GM23338 (cell line): ENCODE results near the gene ARAF. TPM values are rescaled to one million over a fixed set of nuclear protein-coding genes. Genes with fewer than 3 reads are reported as not detected.
"Not testable (repeated sequence)": the region's sequence is repeated elsewhere in the genome, so short reads cannot be mapped to it uniquely, and the experiment has no call there.

ENCODE experiments used
- ATAC-seq: fragments of 200-7000 bp; cut with Tn5 transposase; 3 replicates; pipeline ENCODE4 v1.9.1; 2020
- DNase-seq: peaks from one replicate; pipeline ENCODE4 v3.0.0-alpha.2; 2015; ENCODE audit warnings: low spot score
- H2AFZ ChIP-seq: fragments of 200-600 bp; sonication (generic); 2 replicates; pipeline ENCODE4 v1.8.0; 2016; ENCODE audit warnings: antibody characterized with exemption, mild to moderate bottlenecking, moderate library complexity
- H3F3A ChIP-seq: fragments of 200-600 bp; sonication (generic); replicated peaks from 2 replicates; pipeline ENCODE4 v1.8.0; 2017; ENCODE audit warnings: antibody characterized with exemption, mixed run types, low read depth
- H3K27ac ChIP-seq: fragments of 200-600 bp; sonication (generic); 2 replicates; pipeline ENCODE4 v1.6.1; 2016; ENCODE audit warnings: low read depth
- H3K27me3 ChIP-seq: fragments of 200-600 bp; sonication (generic); 2 replicates; pipeline ENCODE4 v1.8.0; 2016; ENCODE audit warnings: mild to moderate bottlenecking, mixed run types, moderate library complexity; ENCODE audit not compliant: insufficient read depth
- H3K36me3 ChIP-seq: fragments of 200-600 bp; sonication (generic); 2 replicates; pipeline ENCODE4 v1.8.0; 2016; ENCODE audit warnings: mild to moderate bottlenecking; ENCODE audit not compliant: insufficient read depth
- H3K4me1 ChIP-seq: fragments of 200-600 bp; sonication (generic); 2 replicates; pipeline ENCODE4 v1.8.0; 2016; ENCODE audit warnings: mild to moderate bottlenecking, moderate library complexity; ENCODE audit not compliant: insufficient read depth
- H3K4me2 ChIP-seq: fragments of 200-600 bp; sonication (generic); 2 replicates; pipeline ENCODE4 v1.7.1; 2017; ENCODE audit warnings: mixed run types
- H3K4me3 ChIP-seq: fragments of 200-600 bp; sonication (generic); 2 replicates; pipeline ENCODE4 v1.6.1; 2016; ENCODE audit warnings: mixed run types
- H3K79me2 ChIP-seq: fragments of 200-600 bp; sonication (generic); replicated peaks from 2 replicates; pipeline ENCODE4 v1.8.0; 2017; ENCODE audit warnings: mild to moderate bottlenecking; ENCODE audit not compliant: insufficient read depth
- H3K9me2 ChIP-seq: fragments of 200-600 bp; sonication (generic); 2 replicates; pipeline ENCODE4 v1.8.0; 2017; ENCODE audit not compliant: insufficient read depth
- H4K20me1 ChIP-seq: fragments of 200-600 bp; sonication (generic); replicated peaks from 2 replicates; pipeline ENCODE4 v1.8.0; 2017; ENCODE audit warnings: mild to moderate bottlenecking; ENCODE audit not compliant: insufficient read depth
- H3K27ac Mint-ChIP-seq: 2 replicates; pipeline ENCODE4 v1.8.0; 2020; ENCODE audit warnings: inconsistent platforms, mild to moderate bottlenecking, moderate library complexity, mixed read lengths
- H3K27me3 Mint-ChIP-seq: 3 replicates; pipeline ENCODE4 v1.8.0; 2022; ENCODE audit warnings: low read depth, mild to moderate bottlenecking, moderate library complexity, mixed read lengths, inconsistent platforms; ENCODE audit not compliant: insufficient read depth, poor library complexity
- H3K36me3 Mint-ChIP-seq: 3 replicates; pipeline ENCODE4 v1.8.0; 2021; ENCODE audit warnings: low read depth, mild to moderate bottlenecking, inconsistent platforms, moderate library complexity, mixed read lengths
- H3K4me1 Mint-ChIP-seq: 3 replicates; pipeline ENCODE4 v1.8.0; 2020; ENCODE audit warnings: mild to moderate bottlenecking, inconsistent platforms, mixed read lengths
- H3K4me3 Mint-ChIP-seq: 3 replicates; pipeline ENCODE4 v1.8.0; 2021; ENCODE audit warnings: moderate library complexity, mild to moderate bottlenecking, inconsistent platforms, mixed read lengths
- H3K9me3 Mint-ChIP-seq: 3 replicates; pipeline ENCODE4 v1.8.0; 2020; ENCODE audit warnings: moderate library complexity, mild to moderate bottlenecking, inconsistent platforms, mixed read lengths
- CREB1 ChIP-seq: fragments of 250-450 bp; sonication (Bioruptor Pico); IDR thresholded peaks from 2 replicates; pipeline ENCODE4 v1.5.0; 2020; ENCODE audit warnings: low read depth, mild to moderate bottlenecking, moderate library complexity
- ETS1 ChIP-seq: IDR thresholded peaks from 2 replicates; pipeline ENCODE4 v1.6.1; 2016; ENCODE audit warnings: antibody characterized with exemption
- EZH2phosphoT487 ChIP-seq: fragments of 200-600 bp; sonication (generic); IDR thresholded peaks from one replicate; pipeline ENCODE4 v1.8.1; 2018; ENCODE audit warnings: antibody characterized with exemption; ENCODE audit not compliant: unreplicated experiment
- NANOG ChIP-seq: IDR thresholded peaks from 2 replicates; pipeline ENCODE4 v1.6.1; 2016; ENCODE audit warnings: antibody characterized with exemption, borderline replicate concordance
- POLR2AphosphoS5 ChIP-seq: IDR thresholded peaks from 2 replicates; pipeline ENCODE4 v1.6.1; 2016; ENCODE audit warnings: antibody characterized with exemption, low read depth
- STAT1 ChIP-seq: IDR thresholded peaks from one replicate; pipeline ENCODE4 v1.6.1; 2016; ENCODE audit warnings: antibody characterized with exemption; ENCODE audit not compliant: unreplicated experiment
- ZNF114 ChIP-seq: fragments of 250-450 bp; sonication (Bioruptor Pico); IDR thresholded peaks from 2 replicates; pipeline ENCODE4 v1.5.0; 2020; ENCODE audit warnings: mild to moderate bottlenecking, moderate library complexity
- ZNF331 ChIP-seq: fragments of 250-450 bp; sonication (Bioruptor Pico); IDR thresholded peaks from 2 replicates; pipeline ENCODE4 v1.5.0; 2020; ENCODE audit warnings: low read depth, mild to moderate bottlenecking, moderate library complexity
- ZNF462 ChIP-seq: fragments of 250-450 bp; sonication (Bioruptor Pico); IDR thresholded peaks from 2 replicates; pipeline ENCODE4 v1.5.0; 2020; ENCODE audit warnings: mild to moderate bottlenecking, moderate library complexity
- polyA plus RNA-seq: library from polyadenylated mRNA; unstranded; fragments of >200 nt; fragmentation: Nextera tagmentation; extraction: Ambion mirVana; gene quantifications from 2 replicates; pipeline ENCODE4 v1.2.1, GENCODE V29; 2016
- total RNA-seq: library from RNA; depleted of rRNA; stranded (reverse); fragments of >200 nt; shearing (Covaris generic); gene quantifications from 2 replicates; pipeline ENCODE4 v1.2.3, GENCODE V29; 2014
- TF ChIP-seq, protein P1 (sequence below): IDR thresholded peaks from one replicate; pipeline ENCODE4 v1.6.1; 2018; ENCODE audit warnings: antibody characterized with exemption; ENCODE audit not compliant: unreplicated experiment
- TF ChIP-seq, protein P2 (sequence below), 2 experiments: fragments of 200-600 bp in 1 of 2; sonication (generic) in 1 of 2; conservative IDR thresholded peaks; 2 replicates each; pipeline versions ENCODE4 v1.5.1 to v1.6.1; 2016 to 2017; ENCODE audit warnings: antibody characterized with exemption in 2 of 2, low read depth in 2 of 2, mild to moderate bottlenecking in 2 of 2, moderate library complexity in 1 of 2

The ARAF gene
- total and polyA plus RNA-seq, 2 experiments from 2014 or later = 28.2 to 43.9 TPM

DNA sequence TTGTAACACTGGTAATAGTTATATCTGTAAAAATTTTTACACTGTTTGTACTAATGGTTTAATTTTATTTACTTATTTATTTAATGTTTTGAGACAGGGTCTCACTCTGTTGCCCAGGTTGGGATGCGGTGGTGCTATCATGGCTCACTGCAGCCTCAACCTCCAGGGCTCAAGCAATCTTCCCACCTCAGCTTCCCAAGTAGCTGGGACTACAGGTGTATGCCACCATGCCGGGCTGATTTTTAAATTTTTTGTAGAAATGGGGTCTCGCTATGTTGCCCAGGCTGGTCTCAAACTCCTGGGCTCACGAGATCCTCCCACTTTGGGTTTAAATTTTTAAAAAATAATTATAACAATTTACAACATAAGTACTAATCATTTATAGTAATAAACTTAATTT lies 42.1 kb downstream of the ARAF start:
- H3K9me3 Mint-ChIP-seq, H3K27ac Mint-ChIP-seq, H3K79me2 ChIP-seq, H3F3A ChIP-seq, H3K4me2 ChIP-seq, H3K4me3 ChIP-seq, H4K20me1 ChIP-seq, H3K36me3 Mint-ChIP-seq, H3K4me1 Mint-ChIP-seq, H2AFZ ChIP-seq, H3K4me1 ChIP-seq, H3K9me2 ChIP-seq, H3K27me3 ChIP-seq, H3K27me3 Mint-ChIP-seq, H3K36me3 ChIP-seq, ATAC-seq, DNase-seq, H3K4me3 Mint-ChIP-seq, H3K27ac ChIP-seq: not testable (repeated sequence)

- Mint-ChIP-seq H3K4me3 (no peak overlapping the region), H3K27me3 (peaks cover 3% of the 10 kb centered on the region), H3K27ac (no peak overlapping the region), H3K36me3 (peaks cover 8% of the 10 kb centered on the region; the same call in 2 of the 3 replicates), H3K4me1 (peaks cover 12% of the 10 kb centered on the region), H3K9me3 (no peaks in the 10 kb centered on the region)
- H3K27ac ChIP-seq = no peak overlapping the region
- no peaks in the 10 kb centered on the region for H3K9me2 ChIP-seq
- no peaks in the 10 kb centered on the region for H3K4me1 ChIP-seq
- H2AFZ ChIP-seq = no peak overlapping the region
- no peaks in the 10 kb centered on the region for H3K36me3 ChIP-seq
- no peak overlapping the region for H3K4me2 ChIP-seq
- no peak for DNase-seq
- no peaks in the 10 kb centered on the region for H3F3A ChIP-seq
- H4K20me1 ChIP-seq = no peaks in the 10 kb centered on the region
- H3K4me3 ChIP-seq = no peak overlapping the region
- no peaks in the 10 kb centered on the region for H3K27me3 ChIP-seq
- no peak for ATAC-seq
- no peaks in the 10 kb centered on the region for H3K79me2 ChIP-seq
- TF ChIP-seq, protein P1, sequence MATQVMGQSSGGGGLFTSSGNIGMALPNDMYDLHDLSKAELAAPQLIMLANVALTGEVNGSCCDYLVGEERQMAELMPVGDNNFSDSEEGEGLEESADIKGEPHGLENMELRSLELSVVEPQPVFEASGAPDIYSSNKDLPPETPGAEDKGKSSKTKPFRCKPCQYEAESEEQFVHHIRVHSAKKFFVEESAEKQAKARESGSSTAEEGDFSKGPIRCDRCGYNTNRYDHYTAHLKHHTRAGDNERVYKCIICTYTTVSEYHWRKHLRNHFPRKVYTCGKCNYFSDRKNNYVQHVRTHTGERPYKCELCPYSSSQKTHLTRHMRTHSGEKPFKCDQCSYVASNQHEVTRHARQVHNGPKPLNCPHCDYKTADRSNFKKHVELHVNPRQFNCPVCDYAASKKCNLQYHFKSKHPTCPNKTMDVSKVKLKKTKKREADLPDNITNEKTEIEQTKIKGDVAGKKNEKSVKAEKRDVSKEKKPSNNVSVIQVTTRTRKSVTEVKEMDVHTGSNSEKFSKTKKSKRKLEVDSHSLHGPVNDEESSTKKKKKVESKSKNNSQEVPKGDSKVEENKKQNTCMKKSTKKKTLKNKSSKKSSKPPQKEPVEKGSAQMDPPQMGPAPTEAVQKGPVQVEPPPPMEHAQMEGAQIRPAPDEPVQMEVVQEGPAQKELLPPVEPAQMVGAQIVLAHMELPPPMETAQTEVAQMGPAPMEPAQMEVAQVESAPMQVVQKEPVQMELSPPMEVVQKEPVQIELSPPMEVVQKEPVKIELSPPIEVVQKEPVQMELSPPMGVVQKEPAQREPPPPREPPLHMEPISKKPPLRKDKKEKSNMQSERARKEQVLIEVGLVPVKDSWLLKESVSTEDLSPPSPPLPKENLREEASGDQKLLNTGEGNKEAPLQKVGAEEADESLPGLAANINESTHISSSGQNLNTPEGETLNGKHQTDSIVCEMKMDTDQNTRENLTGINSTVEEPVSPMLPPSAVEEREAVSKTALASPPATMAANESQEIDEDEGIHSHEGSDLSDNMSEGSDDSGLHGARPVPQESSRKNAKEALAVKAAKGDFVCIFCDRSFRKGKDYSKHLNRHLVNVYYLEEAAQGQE = no peak
- TF ChIP-seq NANOG (no peak), CREB1 (CRISPR knock-in tag) (no peak), POLR2AphosphoS5 (no peak), ZNF331 (CRISPR knock-in tag) (no peak), ZNF462 (CRISPR knock-in tag) (no peak), ETS1 (no peak), EZH2phosphoT487 (no peak), STAT1 (no peak), ZNF114 (no peak)
- TF ChIP-seq, protein P2, sequence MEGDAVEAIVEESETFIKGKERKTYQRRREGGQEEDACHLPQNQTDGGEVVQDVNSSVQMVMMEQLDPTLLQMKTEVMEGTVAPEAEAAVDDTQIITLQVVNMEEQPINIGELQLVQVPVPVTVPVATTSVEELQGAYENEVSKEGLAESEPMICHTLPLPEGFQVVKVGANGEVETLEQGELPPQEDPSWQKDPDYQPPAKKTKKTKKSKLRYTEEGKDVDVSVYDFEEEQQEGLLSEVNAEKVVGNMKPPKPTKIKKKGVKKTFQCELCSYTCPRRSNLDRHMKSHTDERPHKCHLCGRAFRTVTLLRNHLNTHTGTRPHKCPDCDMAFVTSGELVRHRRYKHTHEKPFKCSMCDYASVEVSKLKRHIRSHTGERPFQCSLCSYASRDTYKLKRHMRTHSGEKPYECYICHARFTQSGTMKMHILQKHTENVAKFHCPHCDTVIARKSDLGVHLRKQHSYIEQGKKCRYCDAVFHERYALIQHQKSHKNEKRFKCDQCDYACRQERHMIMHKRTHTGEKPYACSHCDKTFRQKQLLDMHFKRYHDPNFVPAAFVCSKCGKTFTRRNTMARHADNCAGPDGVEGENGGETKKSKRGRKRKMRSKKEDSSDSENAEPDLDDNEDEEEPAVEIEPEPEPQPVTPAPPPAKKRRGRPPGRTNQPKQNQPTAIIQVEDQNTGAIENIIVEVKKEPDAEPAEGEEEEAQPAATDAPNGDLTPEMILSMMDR (conservative IDR thresholded peaks at IDR 0.05; ENCODE audit: low read depth in 2 of 2) = no peak
These were observed 44.0 kb downstream of the ARAF start for GRCh38 chrX:47605024-47605423.
